Gastroesophageal sphincter (tissue), 4 donors: ENCODE measurements around the gene TFF1. TPM values are rescaled to one million over a fixed set of nuclear protein-coding genes. Genes with fewer than 3 reads are reported as not detected.

ENCODE experiments used
- ATAC-seq: fragments of 150-250 bp; one replicate; pipeline ENCODE4 v1.9.1; 2016; ENCODE audit warnings: mild to moderate bottlenecking, moderate library complexity
- H3K27ac ChIP-seq, 4 donors: fragments of 200-600 bp; sonication (generic) in 3 of 4; 1 replicate in 3 of 4; 2 replicates in 1 of 4; pipeline ENCODE4 v1.5.1; 2016 to 2019
- H3K27me3 ChIP-seq: fragments of 200-600 bp; sonication (generic); one replicate; pipeline ENCODE4 v1.5.1; 2019
- H3K36me3 ChIP-seq, 2 donors: fragments of 200-600 bp; sonication (generic); one replicate each; pipeline ENCODE4 v1.5.1; 2019; ENCODE audit warnings: control low read depth in 1 of 2
- H3K4me1 ChIP-seq, 3 donors: fragments of 200-600 bp; sonication (generic); 1 replicate in 2 of 3; 2 replicates in 1 of 3; pipeline ENCODE4 v1.5.1; 2016 to 2019; ENCODE audit warnings: control low read depth in 2 of 3
- H3K4me3 ChIP-seq, 2 donors: fragments of 200-600 bp; sonication (generic); one replicate each; pipeline ENCODE4 v1.5.1; 2019; ENCODE audit warnings: mild to moderate bottlenecking in 1 of 2, moderate library complexity in 1 of 2
- H3K9me3 ChIP-seq, 3 donors: fragments of 200-600 bp; sonication (generic); one replicate each; pipeline ENCODE4 v1.5.1; 2017 to 2019; ENCODE audit warnings: control low read depth in 2 of 3
- CTCF ChIP-seq, 4 experiments: fragments of 200-600 bp in 2 of 4; fragments of 450-650 bp in 2 of 4; sonication (generic) in 1 of 4; IDR thresholded peaks; one replicate each; pipeline ENCODE4 v1.5.1; 2017 to 2019; ENCODE audit warnings: antibody characterized with exemption in 4 of 4, mild to moderate bottlenecking in 2 of 4, moderate library complexity in 2 of 4
- EP300 ChIP-seq: sonication (generic); formaldehyde crosslinking; IDR thresholded peaks from one replicate; pipeline ENCODE4 v1.6.1; 2017; ENCODE audit warnings: antibody characterized with exemption, mild to moderate bottlenecking
- POLR2A ChIP-seq, 2 donors: fragments of 450-650 bp; IDR thresholded peaks; one replicate each; pipeline ENCODE4 v1.6.1; 2017; ENCODE audit warnings: antibody characterized with exemption in 2 of 2, mild to moderate bottlenecking in 2 of 2, moderate library complexity in 1 of 2
- POLR2AphosphoS5 ChIP-seq: sonication (generic); formaldehyde crosslinking; IDR thresholded peaks from one replicate; pipeline ENCODE4 v1.6.1; 2017; ENCODE audit warnings: antibody characterized with exemption
- WGBS, 2 donors: methylation state at CpG; one replicate each; pipeline ENCODE4 v1.1.5; 2018; ENCODE audit warnings: low coverage in 1 of 2; 5-methylcytosine and 5-hydroxymethylcytosine counted together
- total RNA-seq, 4 donors: library from RNA; depleted of rRNA; stranded (reverse); fragments of >200 nt; gene quantifications; one replicate each; pipeline ENCODE4 v1.1.0, GENCODE V29; 2016

TFF1 gene
- total RNA-seq, 4 donors from 2014 or later = not detected

GRCh38 chr21:42388740-42389448, 22.6 kb upstream of the TFF1 start:
- no peak for ATAC-seq
- WGBS, 2 donors = 40 to 57% methylated on average over 4 to 11 of the region's 20 CpGs
- Histone ChIP-seq H3K27ac (no peak overlapping the region), H3K4me3 (no peak overlapping the region), H3K27me3 (peaks cover 76% of the 10 kb centered on the region), H3K36me3 (no peaks in the 10 kb centered on the region), H3K9me3 (no peaks in the 10 kb centered on the region), H3K4me1 (no peaks in the 10 kb centered on the region)
- TF ChIP-seq EP300 = no peak
- no peak for TF ChIP-seq POLR2A (IDR thresholded peaks at IDR 0.05)

GRCh38 chr21:42387843-42388340, 21.6 kb upstream of the TFF1 start:
- no peaks in the 10 kb centered on the region for H3K4me1 ChIP-seq
- peaks cover 84% of the 10 kb centered on the region for H3K27me3 ChIP-seq
- H3K36me3 ChIP-seq = no peaks in the 10 kb centered on the region
- no peak overlapping the region for H3K27ac ChIP-seq
- WGBS, 2 donors = 80 to 93% methylated on average over 2 to 6 of the region's 6 CpGs
- peaks cover 0 to 3% (median 0%) of the 10 kb centered on the region in 3 donors for H3K9me3 ChIP-seq
- TF ChIP-seq POLR2AphosphoS5 = no peak
- TF ChIP-seq EP300 = no peak
- TF ChIP-seq POLR2A (IDR thresholded peaks at IDR 0.05) = no peak
- TF ChIP-seq CTCF (IDR thresholded peaks at IDR 0.05) = no peak
- no peak for ATAC-seq
- no peak overlapping the region for H3K4me3 ChIP-seq

- no peaks in the 10 kb centered on the region for H3K4me1 ChIP-seq
- ATAC-seq = no peak
- TF ChIP-seq CTCF (IDR thresholded peaks at IDR 0.05) (no peak), POLR2A (IDR thresholded peaks at IDR 0.05) (no peak), EP300 (no peak)
- H3K4me3 ChIP-seq = no peak overlapping the region
- H3K36me3 ChIP-seq = no peaks in the 10 kb centered on the region
- H3K27ac ChIP-seq = no peak overlapping the region
- H3K27me3 ChIP-seq = peaks cover 79% of the 10 kb centered on the region
- peaks cover 0 to 11% (median 0%) of the 10 kb centered on the region in 3 donors for H3K9me3 ChIP-seq
- WGBS, 2 donors = 25 to 44% methylated on average over 2 to 3 of the region's 3 CpGs
Measured at GRCh38 chr21:42387164-42387563, 20.8 kb upstream of the TFF1 start.

GRCh38 chr21:42386034-42386591, 19.8 kb upstream of the TFF1 start:
- no peak for TF ChIP-seq EP300
- TF ChIP-seq CTCF (IDR thresholded peaks at IDR 0.05) = no peak
- TF ChIP-seq POLR2AphosphoS5 = no peak
- no peak for TF ChIP-seq POLR2A (IDR thresholded peaks at IDR 0.05)
- H3K27ac ChIP-seq = no peak overlapping the region
- H3K9me3 ChIP-seq = peaks cover 0 to 21% (median 0%) of the 10 kb centered on the region in 3 donors
- no peaks in the 10 kb centered on the region for H3K4me1 ChIP-seq
- H3K27me3 ChIP-seq = peaks cover 69% of the 10 kb centered on the region
- WGBS, 2 donors = 89% methylated on average over 7 to 10 of the region's 11 CpGs
- no peaks in the 10 kb centered on the region for H3K36me3 ChIP-seq
- ATAC-seq = no peak
- H3K4me3 ChIP-seq = no peak overlapping the region

GRCh38 chr21:42385619-42386018, 19.3 kb upstream of the TFF1 start:
- Histone ChIP-seq H3K9me3 (peaks cover 0 to 21% (median 0%) of the 10 kb centered on the region in 3 donors), H3K27me3 (peaks cover 64% of the 10 kb centered on the region), H3K4me1 (no peaks in the 10 kb centered on the region), H3K4me3 (no peak overlapping the region), H3K27ac (no peak overlapping the region), H3K36me3 (no peaks in the 10 kb centered on the region)
- 91 to 100% methylated on average over 1 to 3 of the region's 5 CpGs for WGBS, 2 donors
- no peak for ATAC-seq
- no peak for TF ChIP-seq EP300

- ATAC-seq = no peak
- Histone ChIP-seq H3K27ac (no peak overlapping the region), H3K36me3 (no peaks in the 10 kb centered on the region), H3K27me3 (peaks cover 63% of the 10 kb centered on the region), H3K9me3 (peaks cover 0 to 21% (median 0%) of the 10 kb centered on the region in 3 donors), H3K4me1 (no peaks in the 10 kb centered on the region), H3K4me3 (no peak overlapping the region)
- WGBS, 2 donors = 67 to 100% methylated on average over 1 of the region's 2 CpGs
- TF ChIP-seq POLR2A (IDR thresholded peaks at IDR 0.05) = no peak
- TF ChIP-seq CTCF (IDR thresholded peaks at IDR 0.05) = no peak
- TF ChIP-seq EP300 = no peak
- TF ChIP-seq POLR2AphosphoS5 = no peak
Measured at GRCh38 chr21:42384989-42385388, 18.7 kb upstream of the TFF1 start.
